GM19372 (cell line): ENCODE data around the gene VAMP4.

Experiments used
- ATAC-seq: cut with Tn5 transposase; IDR thresholded peaks from one replicate; pipeline ENCODE4 v1.9.1; 2021; ENCODE audit warnings: mild to moderate bottlenecking, low read depth, moderate library complexity; ENCODE audit not compliant: unreplicated experiment

Gene VAMP4

DNA sequence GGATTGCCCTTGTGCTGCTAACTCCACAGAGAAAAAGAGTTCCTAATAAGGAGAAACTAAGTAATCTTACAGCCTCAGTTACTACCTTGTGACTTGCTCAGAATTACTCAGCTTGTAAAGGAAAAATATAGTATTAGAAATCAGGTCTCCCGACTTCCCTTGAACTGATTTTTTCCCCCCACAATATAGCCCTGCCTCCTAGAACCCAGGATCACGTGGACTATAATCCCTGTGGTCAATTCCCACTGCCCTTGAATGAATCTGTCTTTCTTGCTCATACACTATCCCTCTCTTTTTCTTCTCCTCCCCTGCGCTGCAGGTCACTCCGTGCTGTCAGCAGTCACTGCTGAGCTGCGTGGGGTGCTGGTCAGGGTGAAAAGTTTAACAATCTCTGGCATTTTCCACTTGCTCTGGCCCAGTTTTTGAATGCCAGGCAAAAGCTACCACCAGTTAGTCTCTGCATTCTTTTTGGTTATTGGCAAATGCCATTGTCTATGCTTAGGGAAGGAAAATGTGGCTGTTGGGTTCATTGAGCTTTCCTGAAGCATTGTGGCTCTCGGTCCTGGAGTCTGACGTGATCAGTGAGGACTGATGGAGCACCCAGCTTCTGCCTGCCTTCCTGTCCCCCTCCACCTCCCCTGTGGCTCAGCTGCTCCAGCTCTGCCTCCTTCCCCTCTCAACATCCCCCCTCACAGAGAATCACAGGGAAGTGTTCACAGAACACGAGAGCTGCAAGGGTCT is 87.5 kb downstream of the VAMP4 start:
- ATAC-seq: no peak

DNA sequence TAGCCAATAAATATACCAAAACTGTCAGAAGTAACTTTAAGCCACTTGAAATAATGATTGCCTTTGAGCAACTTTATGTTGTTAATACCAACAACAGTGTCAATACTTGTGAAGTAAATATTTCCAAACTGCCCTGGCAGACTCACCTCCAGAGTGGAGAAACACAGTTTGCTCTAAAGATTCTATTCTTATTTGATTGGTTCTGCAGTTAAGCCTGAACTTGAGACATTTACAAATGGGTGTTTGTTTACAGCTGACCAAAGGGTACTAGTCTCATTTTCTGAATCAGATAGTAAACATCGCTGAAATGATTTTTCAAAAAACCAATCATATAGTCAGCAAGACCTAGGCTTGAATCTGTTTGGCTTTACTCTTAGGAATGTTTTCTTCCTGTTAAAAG is 88.1 kb downstream of the VAMP4 start:
- no peak for ATAC-seq

DNA sequence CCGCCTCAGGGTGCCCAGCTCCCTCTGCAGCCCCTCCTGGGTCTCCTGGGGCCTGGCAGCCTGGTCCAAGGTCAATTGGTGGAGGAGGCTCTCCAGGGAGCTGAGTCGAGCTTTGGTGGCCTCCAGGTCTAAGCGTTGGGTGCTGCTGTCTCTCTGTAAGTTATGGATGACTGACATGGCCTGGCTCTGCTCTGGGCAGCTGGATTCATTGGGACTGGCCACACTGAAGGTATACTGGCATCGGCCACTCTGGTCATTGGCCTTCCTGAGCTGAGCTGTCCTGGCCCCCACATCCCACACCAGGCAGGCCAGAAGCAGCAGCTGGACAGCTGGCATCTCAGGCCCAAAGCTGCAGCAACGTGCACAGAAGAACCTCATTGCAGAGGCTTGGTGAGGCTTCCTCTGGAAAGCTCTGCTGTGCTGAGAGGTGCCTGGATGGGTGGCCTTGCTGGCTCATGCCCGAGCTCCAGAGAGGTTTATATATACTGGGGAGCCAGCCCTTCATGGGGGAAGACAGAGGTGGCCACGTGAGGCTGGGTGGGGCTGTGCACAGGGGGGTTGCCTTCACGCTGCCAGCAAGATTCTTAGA is 89.5 kb downstream of the VAMP4 start, which contains the start of gene MYOC:
Gene MYOC, minus strand, starts transcription at position 455 of the 589 bp plus-strand sequence. Its CDS starts 77 bp downstream, at position 378.
- no peak for ATAC-seq
